ENCODE measurements around the gene PFKP.

Gene PFKP

GRCh38 chr10:3025026-3025683 is 42.2 kb upstream of the PFKP start:
- no peak for DNase-seq (ENCODE audit: extremely low spot score)
- no peak for TF ChIP-seq CTCF (IDR thresholded peaks at IDR 0.05; ENCODE audit: control extremely low read depth, extremely low read depth, low read depth, missing control alignments)
- POLR2A ChIA-PET = no interaction called here
- CTCF ChIA-PET = interaction anchor here (1.2 to 1.6 kb wide), 2 partner anchors 13 to 18 kb away, joined by 3 read pairs; no protein-coding TSS in a partner anchor

GRCh38 chr10:3027866-3028265 is 39.5 kb upstream of the PFKP start:
- no peak for DNase-seq (ENCODE audit: extremely low spot score)
- CTCF ChIA-PET = interaction anchor here (1.0 kb wide), 1 partner anchor 15 kb away, joined by 4 read pairs; no protein-coding TSS in a partner anchor
- TF ChIP-seq CTCF (IDR thresholded peaks at IDR 0.05; ENCODE audit: control extremely low read depth, extremely low read depth, low read depth, missing control alignments) = no peak
- POLR2A ChIA-PET = no interaction called here

DNA sequence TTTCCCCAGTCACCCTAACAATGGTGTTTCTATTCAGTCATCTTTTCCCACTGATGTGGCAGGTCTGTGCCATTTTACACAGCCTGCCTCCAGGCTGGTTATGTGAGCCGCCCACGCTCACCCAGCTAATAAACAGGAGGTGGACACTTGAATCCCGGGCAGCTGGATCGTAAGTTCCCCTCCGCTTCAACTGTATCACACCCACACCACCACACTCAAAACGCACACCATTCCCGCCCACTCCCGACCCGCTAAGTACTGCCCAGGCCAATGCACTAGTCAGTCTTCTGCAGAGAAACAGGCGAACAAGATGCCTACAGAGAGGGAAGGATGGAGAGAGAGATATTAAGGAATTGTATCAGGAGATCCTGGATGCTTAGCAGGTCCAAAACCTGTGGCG is 38.9 kb upstream of the PFKP start:
- no peak for TF ChIP-seq CTCF (IDR thresholded peaks at IDR 0.05; ENCODE audit: control extremely low read depth, extremely low read depth, low read depth, missing control alignments)
- CTCF ChIA-PET = interaction anchor here (1.0 kb wide), 1 partner anchor 15 kb away, joined by 4 read pairs; no protein-coding TSS in a partner anchor

DNA sequence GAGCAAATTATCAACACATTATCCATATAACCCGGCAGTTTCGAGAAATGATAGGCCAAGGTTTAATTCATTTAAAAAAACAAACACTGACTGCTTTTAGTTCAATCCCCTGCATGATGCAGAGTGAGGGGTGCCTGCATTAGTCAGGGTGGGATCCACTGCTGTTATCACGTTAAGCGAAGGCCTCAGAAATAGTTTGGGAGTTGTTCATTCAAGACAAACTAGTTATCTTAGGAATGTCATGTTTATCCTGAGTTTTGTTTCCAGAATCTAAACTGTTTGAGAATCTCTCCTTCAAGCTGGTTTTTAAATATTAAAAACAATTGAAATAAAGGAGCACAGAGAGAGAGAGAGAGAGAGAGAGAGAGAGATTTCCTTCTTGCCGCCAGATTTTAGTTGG is 36.6 kb upstream of the PFKP start:
- no peak for DNase-seq (ENCODE audit: extremely low spot score)
- no peak for TF ChIP-seq CTCF (IDR thresholded peaks at IDR 0.05; ENCODE audit: control extremely low read depth, extremely low read depth, low read depth, missing control alignments)
- ChIA-PET CTCF (no interaction called here), POLR2A (no interaction called here)

More for the DNA sequence above, 38.9 kb upstream of the PFKP start:
- POLR2A ChIA-PET = no interaction called here
- DNase-seq (ENCODE audit: extremely low spot score) = no peak

DNA sequence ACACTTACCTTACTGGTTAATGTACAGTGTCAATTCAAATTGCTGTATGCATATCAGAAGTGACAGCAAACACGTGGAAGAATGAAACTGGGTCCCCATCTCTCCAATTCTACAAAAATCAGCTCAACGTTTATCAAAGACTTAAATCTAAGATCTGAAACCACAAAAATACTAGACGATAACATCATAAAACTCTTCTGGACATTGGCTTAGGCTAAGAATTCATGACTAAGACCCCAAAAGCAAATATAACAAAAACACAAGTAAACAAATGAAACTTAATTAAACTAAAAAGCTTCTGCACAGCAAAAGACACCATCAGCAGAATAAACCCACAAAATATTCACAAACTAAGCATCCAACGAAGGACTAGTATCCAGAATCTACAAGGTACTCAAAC is 35.9 kb upstream of the PFKP start:
- ChIA-PET CTCF (no interaction called here), POLR2A (no interaction called here)
- TF ChIP-seq CTCF (IDR thresholded peaks at IDR 0.05; ENCODE audit: control extremely low read depth, extremely low read depth, low read depth, missing control alignments) = no peak
- DNase-seq (ENCODE audit: extremely low spot score) = no peak

DNA sequence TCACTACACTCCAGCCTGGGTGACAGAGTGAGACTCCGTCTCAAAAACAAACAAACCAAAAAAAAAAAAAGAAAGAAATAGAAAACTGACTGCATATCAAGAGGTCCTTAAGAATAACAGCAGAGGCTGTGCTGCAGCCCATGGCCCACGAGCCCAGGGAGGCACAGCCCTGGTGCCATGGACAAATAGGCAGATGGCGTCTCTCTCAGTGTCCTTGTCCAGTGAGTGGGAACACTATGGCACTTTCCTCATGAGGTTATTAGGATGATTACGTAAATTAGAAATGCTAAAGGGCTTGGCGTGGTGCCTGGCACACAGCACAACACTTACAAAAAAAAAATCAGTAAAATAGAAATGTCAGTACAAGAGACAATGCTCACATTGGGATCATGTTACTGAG is 33.4 kb upstream of the PFKP start:
- TF ChIP-seq CTCF (IDR thresholded peaks at IDR 0.05; ENCODE audit: control extremely low read depth, extremely low read depth, low read depth, missing control alignments) = no peak
- DNase-seq (ENCODE audit: extremely low spot score) = no peak
- ChIA-PET CTCF (no interaction called here), POLR2A (no interaction called here)

Measured in GM10248 (cell line).